Mesendoderm (in vitro differentiated cells): ENCODE measurements around the gene PKD1.
A peak's percentile ranks its signal among the peaks of the same experiment; 100 is the strongest.

Experiments
- DNase-seq: peaks from one replicate; pipeline ENCODE4 v3.0.0; 2013
- H2AK5ac ChIP-seq: 2 replicates; pipeline ENCODE4 v1.6.1; 2013; ENCODE audit warnings: low read length, inconsistent platforms
- H2BK120ac ChIP-seq: 2 replicates; pipeline ENCODE4 v1.6.1; 2013; ENCODE audit warnings: low read depth, mild to moderate bottlenecking, low read length, moderate library complexity, mixed read lengths
- H2BK15ac ChIP-seq: replicated peaks from 2 replicates; pipeline ENCODE4 v1.6.1; 2013; ENCODE audit warnings: low read depth, mild to moderate bottlenecking, moderate library complexity
- H2BK5ac ChIP-seq: 2 replicates; pipeline ENCODE4 v1.6.1; 2013; ENCODE audit warnings: low read length, inconsistent platforms
- H3K18ac ChIP-seq: 2 replicates; pipeline ENCODE4 v1.6.1; 2013; ENCODE audit warnings: mild to moderate bottlenecking, low read length, mixed read lengths
- H3K23ac ChIP-seq: one replicate; pipeline ENCODE4 v1.6.1; 2013; ENCODE audit warnings: low read length
- H3K27ac ChIP-seq: 2 replicates; pipeline ENCODE4 v1.5.1; 2013; ENCODE audit warnings: low read depth, mild to moderate bottlenecking, inconsistent platforms, low read length, moderate library complexity
- H3K27me3 ChIP-seq: 2 replicates; pipeline ENCODE4 v1.6.1; 2013; ENCODE audit warnings: low read length, control low read depth, mild to moderate bottlenecking, inconsistent platforms; ENCODE audit not compliant: insufficient read depth, poor library complexity
- H3K36me3 ChIP-seq: 2 replicates; pipeline ENCODE4 v1.6.1; 2013; ENCODE audit warnings: low read length, inconsistent platforms; ENCODE audit not compliant: control insufficient read depth, insufficient read depth
- H3K4ac ChIP-seq: one replicate; pipeline ENCODE4 v1.6.1; 2013; ENCODE audit warnings: low read depth, mild to moderate bottlenecking, low read length, moderate library complexity
- H3K4me1 ChIP-seq: 2 replicates; pipeline ENCODE4 v1.6.1; 2013; ENCODE audit warnings: low read depth, low read length, inconsistent platforms; ENCODE audit not compliant: control insufficient read depth
- H3K4me2 ChIP-seq: 2 replicates; pipeline ENCODE4 v1.6.1; 2013; ENCODE audit warnings: low read length
- H3K4me3 ChIP-seq: 2 replicates; pipeline ENCODE4 v1.5.1; 2013; ENCODE audit warnings: mild to moderate bottlenecking, low read length
- H3K56ac ChIP-seq: one replicate; pipeline ENCODE4 v1.6.1; 2013; ENCODE audit warnings: low read length
- H3K79me1 ChIP-seq: 2 replicates; pipeline ENCODE4 v1.6.1; 2013; ENCODE audit warnings: low read length, inconsistent platforms
- H3K79me2 ChIP-seq: 2 replicates; pipeline ENCODE4 v1.6.1; 2013; ENCODE audit warnings: mild to moderate bottlenecking, low read length; ENCODE audit not compliant: control insufficient read depth, insufficient read depth
- H3K9ac ChIP-seq: 2 replicates; pipeline ENCODE4 v1.6.1; 2013; ENCODE audit warnings: low read length, inconsistent platforms
- H4K5ac ChIP-seq: one replicate; pipeline ENCODE4 v1.6.1; 2013; ENCODE audit warnings: low read length
- H4K8ac ChIP-seq: one replicate; pipeline ENCODE4 v1.6.1; 2013; ENCODE audit warnings: low read depth, mild to moderate bottlenecking, control low read depth, low read length, moderate library complexity
- WGBS: extraction: QIAGEN DNeasy Blood & Tissue Kit; methylation state at CpG from one replicate; pipeline ENCODE4 v1.1.7; 2013; ENCODE audit warnings: low lambda C conversion rate, missing lambda C conversion rate; ENCODE audit not compliant: insufficient coverage; ENCODE audit errors: extremely low coverage; 5-methylcytosine and 5-hydroxymethylcytosine counted together

PKD1 gene

DNA sequence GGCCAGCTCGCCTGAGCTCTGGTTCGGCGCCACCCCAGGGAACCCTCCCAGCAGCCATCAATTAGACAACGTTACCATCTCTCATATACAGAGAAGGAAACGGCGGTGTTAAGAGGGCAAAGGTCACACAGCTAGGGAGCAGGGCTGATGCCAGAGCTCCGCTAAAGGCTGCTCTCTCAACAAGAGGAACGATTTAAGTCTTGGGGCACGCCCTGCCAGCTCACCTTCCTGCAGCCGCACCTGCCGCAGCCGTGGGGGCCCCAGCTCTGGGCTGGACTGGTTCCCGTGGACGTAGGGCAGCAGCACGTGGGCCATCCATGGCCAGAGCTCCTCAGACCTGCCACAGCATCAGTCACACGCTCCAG, 43.5 kb downstream of the PKD1 start:
- no peak overlapping the region for H3K4ac ChIP-seq
- H3K4me1 ChIP-seq, result peaks cover 1% of the 10 kb centered on the region
- H3K4me2 ChIP-seq, result no peak overlapping the region
- peaks cover 2% of the 10 kb centered on the region for H3K36me3 ChIP-seq
- no peak overlapping the region for H4K8ac ChIP-seq
- no peak overlapping the region for H2AK5ac ChIP-seq
- H3K4me3 ChIP-seq, result no peak overlapping the region
- WGBS, result no CpG with 5 or more reads among the region's 16 CpGs
- no peak for DNase-seq
- no peak overlapping the region for H2BK15ac ChIP-seq
- no peak overlapping the region for H3K56ac ChIP-seq
- no peak overlapping the region for H4K5ac ChIP-seq
- no peaks in the 10 kb centered on the region for H3K27me3 ChIP-seq
- no peak overlapping the region for H2BK120ac ChIP-seq
- no peak overlapping the region for H3K9ac ChIP-seq
- no peaks in the 10 kb centered on the region for H3K79me2 ChIP-seq
- H3K23ac ChIP-seq, result no peak overlapping the region
- no peak overlapping the region for H3K18ac ChIP-seq
- H3K79me1 ChIP-seq, result no peaks in the 10 kb centered on the region
- no peak overlapping the region for H2BK5ac ChIP-seq
- no peak overlapping the region for H3K27ac ChIP-seq

DNA sequence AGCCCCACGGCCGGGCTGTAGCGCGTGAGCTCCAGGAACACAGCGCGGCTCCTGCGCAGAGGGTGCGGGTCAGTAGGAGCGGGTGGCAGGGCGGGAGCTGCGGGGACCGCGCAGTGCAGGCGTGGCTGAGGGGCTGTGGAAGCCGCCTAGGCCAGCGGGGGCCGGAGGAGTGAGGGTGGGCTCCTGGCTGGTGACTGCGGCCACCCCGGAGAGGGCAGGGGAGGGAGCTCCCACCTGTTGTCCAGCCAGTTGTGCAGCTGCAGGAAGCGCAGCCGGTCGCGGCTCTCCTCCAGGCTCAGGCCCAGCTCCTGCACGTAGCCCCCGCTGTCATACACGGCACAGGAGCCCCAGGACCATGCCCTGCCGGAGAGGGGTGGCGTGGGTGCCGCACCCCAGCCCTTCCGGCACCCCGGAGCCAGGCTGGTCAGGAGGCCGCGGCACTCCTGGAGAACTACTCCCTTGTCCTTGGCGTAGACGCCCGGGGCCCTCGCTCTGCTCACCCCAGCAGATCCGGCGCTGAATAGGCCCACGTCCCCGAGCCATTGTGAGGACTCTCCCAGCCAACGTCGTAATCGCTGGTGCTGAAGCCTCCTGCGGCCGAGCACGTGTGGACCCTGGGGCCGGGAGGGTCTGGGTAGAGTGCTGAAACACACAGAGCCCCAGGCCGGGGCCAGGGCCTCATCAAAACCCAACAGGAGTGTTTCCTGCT, 44.0 kb downstream of the PKD1 start:
- no peak overlapping the region for H2BK120ac ChIP-seq
- peak overlapping the region; percentile 7 for H3K4me3 ChIP-seq
- H4K5ac ChIP-seq, result no peak overlapping the region
- peak overlapping the region; percentile 8 for H3K27ac ChIP-seq
- H2BK5ac ChIP-seq, result no peak overlapping the region
- H3K4me1 ChIP-seq, result peaks cover 1% of the 10 kb centered on the region
- no peak overlapping the region for H3K23ac ChIP-seq
- H3K4me2 ChIP-seq, result peak overlapping the region; percentile 38
- no peaks in the 10 kb centered on the region for H3K79me1 ChIP-seq
- H3K36me3 ChIP-seq, result peaks cover 2% of the 10 kb centered on the region
- no peak overlapping the region for H2AK5ac ChIP-seq
- WGBS, result no CpG with 5 or more reads among the region's 49 CpGs
- no peak overlapping the region for H2BK15ac ChIP-seq
- no peaks in the 10 kb centered on the region for H3K27me3 ChIP-seq
- DNase-seq, result peak; percentile 33
- H3K56ac ChIP-seq, result peak overlapping the region; percentile 85
- no peak overlapping the region for H3K4ac ChIP-seq
- no peak overlapping the region for H3K18ac ChIP-seq
- peak overlapping the region; percentile 74 for H3K9ac ChIP-seq
- no peak overlapping the region for H4K8ac ChIP-seq
- no peaks in the 10 kb centered on the region for H3K79me2 ChIP-seq

DNA sequence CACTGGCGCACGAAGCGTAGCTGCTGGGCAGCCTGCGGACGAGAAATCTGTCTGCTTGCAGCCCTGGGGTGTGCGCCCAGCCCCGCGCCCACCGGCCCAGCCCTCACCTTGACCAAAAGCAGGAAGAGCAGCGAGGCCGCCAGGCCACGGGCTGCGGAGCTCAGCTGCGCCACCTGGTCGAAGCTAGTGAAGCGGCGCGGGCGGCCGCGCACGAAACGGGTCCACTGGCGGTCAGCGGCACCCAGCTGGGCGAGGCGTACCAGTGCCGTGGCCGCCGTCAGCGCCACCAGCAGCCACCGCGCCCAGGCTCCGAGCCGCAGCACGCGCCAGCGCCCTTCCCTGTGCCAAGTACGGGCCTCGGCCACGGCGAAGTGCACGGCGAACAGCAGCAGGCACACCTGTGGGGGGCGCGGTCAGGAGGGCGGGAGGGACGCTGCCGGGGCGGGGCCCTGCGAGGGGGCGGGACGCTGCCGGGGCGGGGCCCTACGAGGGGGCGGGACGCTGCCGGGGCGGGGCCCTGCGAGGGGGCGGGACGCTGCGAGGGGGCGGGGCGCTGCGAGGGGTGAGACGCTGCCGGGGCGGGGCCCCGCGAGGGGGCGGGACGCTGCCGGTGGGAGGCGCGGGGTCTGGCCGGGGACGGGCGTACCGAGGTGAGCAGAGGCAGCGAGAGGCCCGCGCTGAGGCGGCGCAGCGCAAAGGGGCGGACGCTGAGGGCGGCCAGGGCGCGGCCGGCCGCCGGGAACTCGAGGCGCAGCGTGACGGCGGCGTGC, 44.7 kb downstream of the PKD1 start:
- Histone ChIP-seq H4K5ac (no peak overlapping the region), H3K18ac (no peak overlapping the region), H3K4me3 (peak overlapping the region; percentile 7), H3K4me2 (peak overlapping the region; percentile 98), H3K9ac (peak overlapping the region; percentile 74), H2AK5ac (no peak overlapping the region), H3K79me1 (no peaks in the 10 kb centered on the region), H2BK5ac (no peak overlapping the region), H3K4me1 (peaks cover 1% of the 10 kb centered on the region), H4K8ac (no peak overlapping the region), H3K79me2 (no peaks in the 10 kb centered on the region), H3K4ac (no peak overlapping the region), H3K23ac (no peak overlapping the region), H3K36me3 (peaks cover 2% of the 10 kb centered on the region), H3K56ac (peak overlapping the region; percentile 85), H3K27me3 (no peaks in the 10 kb centered on the region), H2BK120ac (no peak overlapping the region), H3K27ac (peak overlapping the region; percentile 8), H2BK15ac (no peak overlapping the region)
- no CpG with 5 or more reads among the region's 101 CpGs for WGBS
- peak; percentile 88 for DNase-seq

DNA sequence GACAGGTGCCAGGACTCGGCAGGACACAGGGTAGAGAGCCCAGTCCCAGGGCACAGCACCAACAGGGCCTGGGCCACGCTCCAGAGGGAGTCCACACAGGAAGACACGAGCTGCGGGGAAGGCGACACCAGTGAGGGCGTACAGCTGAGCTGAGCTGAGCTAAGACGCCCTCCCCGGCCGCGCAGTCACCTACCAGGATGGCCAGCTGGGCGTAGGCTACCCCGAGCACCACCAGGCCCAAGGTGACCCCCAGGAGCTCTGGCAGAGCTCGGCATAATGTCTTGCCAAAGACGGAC, 45.3 kb downstream of the PKD1 start:
- Histone ChIP-seq H3K4me3 (no peak overlapping the region), H3K36me3 (peaks cover 2% of the 10 kb centered on the region), H3K27me3 (no peaks in the 10 kb centered on the region), H3K79me1 (no peaks in the 10 kb centered on the region), H3K9ac (peak overlapping the region; percentile 73), H2AK5ac (no peak overlapping the region), H3K23ac (no peak overlapping the region), H3K56ac (peak overlapping the region; percentile 70), H3K18ac (no peak overlapping the region), H4K8ac (no peak overlapping the region), H2BK15ac (no peak overlapping the region), H3K4me1 (peaks cover 1% of the 10 kb centered on the region), H4K5ac (no peak overlapping the region), H2BK120ac (no peak overlapping the region), H2BK5ac (no peak overlapping the region), H3K4me2 (no peak overlapping the region), H3K27ac (no peak overlapping the region), H3K4ac (no peak overlapping the region), H3K79me2 (no peaks in the 10 kb centered on the region)
- WGBS, result no CpG with 5 or more reads among the region's 14 CpGs
- no peak for DNase-seq

DNA sequence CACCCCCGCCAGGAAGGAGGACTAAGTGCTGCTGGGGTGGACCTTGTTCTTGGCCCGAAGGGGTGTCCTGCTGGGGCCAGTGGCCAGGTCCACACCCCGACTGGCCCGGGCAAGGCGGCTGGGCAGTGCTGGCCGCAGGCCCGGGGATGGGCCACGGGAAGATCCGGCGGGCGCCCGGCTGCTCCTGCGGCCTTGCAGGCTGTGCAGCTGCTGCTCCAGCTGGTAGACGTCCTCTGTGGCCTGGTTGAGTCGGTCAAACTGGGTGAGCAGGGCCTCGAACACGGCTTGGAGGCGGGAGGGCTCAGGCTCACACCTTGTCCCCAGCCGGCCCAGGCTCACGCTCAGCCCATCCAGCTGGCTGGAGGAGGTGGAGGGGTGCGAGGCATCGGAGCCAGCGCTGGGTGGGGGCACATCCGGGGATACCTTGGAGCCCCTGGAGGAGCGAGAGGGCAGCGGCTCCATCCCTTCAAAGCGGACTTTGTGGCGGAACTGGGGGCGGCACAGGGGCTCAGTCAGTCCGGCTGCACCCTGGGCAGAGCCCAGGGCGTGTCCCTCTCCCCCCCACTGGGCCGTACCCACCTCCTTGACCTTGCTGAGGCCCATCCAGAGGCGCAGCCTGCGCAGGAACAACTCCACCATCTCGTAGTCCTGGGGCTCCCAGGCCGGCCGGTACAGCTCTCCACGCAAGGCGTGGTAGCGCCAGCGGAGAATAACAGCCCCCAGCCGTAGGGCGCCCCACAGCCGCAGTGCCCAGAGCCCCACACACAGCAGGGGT, 45.8 kb downstream of the PKD1 start:
- H3K23ac ChIP-seq, result no peak overlapping the region
- no peaks in the 10 kb centered on the region for H3K79me1 ChIP-seq
- H3K4me1 ChIP-seq, result peaks cover 1% of the 10 kb centered on the region
- H4K8ac ChIP-seq, result no peak overlapping the region
- no peak overlapping the region for H3K4me3 ChIP-seq
- no CpG with 5 or more reads among the region's 44 CpGs for WGBS
- no peak overlapping the region for H3K56ac ChIP-seq
- no peak for DNase-seq
- H2BK15ac ChIP-seq, result no peak overlapping the region
- H3K79me2 ChIP-seq, result no peaks in the 10 kb centered on the region
- no peak overlapping the region for H2BK120ac ChIP-seq
- H2AK5ac ChIP-seq, result no peak overlapping the region
- no peak overlapping the region for H4K5ac ChIP-seq
- no peak overlapping the region for H2BK5ac ChIP-seq
- H3K18ac ChIP-seq, result no peak overlapping the region
- no peak overlapping the region for H3K27ac ChIP-seq
- peaks cover 2% of the 10 kb centered on the region for H3K36me3 ChIP-seq
- no peak overlapping the region for H3K9ac ChIP-seq
- no peak overlapping the region for H3K4ac ChIP-seq
- no peak overlapping the region for H3K4me2 ChIP-seq
- H3K27me3 ChIP-seq, result no peaks in the 10 kb centered on the region
